HG03196 (cell line): ENCODE data around the gene KIF9.
"Not testable (repeated sequence)": the region's sequence is repeated elsewhere in the genome, so short reads cannot be mapped to it uniquely, and the experiment has no call there.

Experiments
- ATAC-seq: cut with Tn5 transposase; IDR thresholded peaks from one replicate; pipeline ENCODE4 v1.9.1; 2021; ENCODE audit not compliant: unreplicated experiment

Gene KIF9

GRCh38 chr3:47282424-47283192 lies at the start of gene KIF9, which contains the start of gene KLHL18:
KIF9 (minus strand) TSS chr3:47282799; CDS start chr3:47277374, 5,425 bp downstream.
KLHL18 (plus strand) TSS chr3:47282944; CDS start chr3:47282966, 22 bp downstream.
- peak; percentile 83 for ATAC-seq

- ATAC-seq: no peak
Observed at GRCh38 chr3:47324278-47324865, 41.8 kb upstream of the KIF9 start.

- no peak for ATAC-seq
Observed at GRCh38 chr3:47323431-47324277, 41.1 kb upstream of the KIF9 start.

GRCh38 chr3:47319956-47320355 lies 37.4 kb upstream of the KIF9 start:
- no peak for ATAC-seq

- ATAC-seq: no peak
Observed at GRCh38 chr3:47318916-47319315, 36.3 kb upstream of the KIF9 start.

GRCh38 chr3:47316151-47316550 lies 33.6 kb upstream of the KIF9 start:
- ATAC-seq: not testable (repeated sequence)

GRCh38 chr3:47315069-47315647 lies 32.6 kb upstream of the KIF9 start:
- no peak for ATAC-seq

GRCh38 chr3:47314056-47314764 lies 31.6 kb upstream of the KIF9 start:
- no peak for ATAC-seq

GRCh38 chr3:47313341-47314055 lies 30.9 kb upstream of the KIF9 start:
- no peak for ATAC-seq

GRCh38 chr3:47310391-47310790 lies 27.8 kb upstream of the KIF9 start:
- no peak for ATAC-seq

- ATAC-seq: not testable (repeated sequence)
Observed at GRCh38 chr3:47309231-47309630, 26.6 kb upstream of the KIF9 start.

- ATAC-seq: no peak
Observed at GRCh38 chr3:47306022-47306421, 23.4 kb upstream of the KIF9 start.

GRCh38 chr3:47301456-47301855 lies 18.9 kb upstream of the KIF9 start:
- ATAC-seq: no peak

- ATAC-seq: no peak
Observed at GRCh38 chr3:47299381-47300318, 17.1 kb upstream of the KIF9 start.

- no peak for ATAC-seq
Observed at GRCh38 chr3:47298439-47298838, 15.8 kb upstream of the KIF9 start.

GRCh38 chr3:47296562-47297302 lies 14.1 kb upstream of the KIF9 start:
- no peak for ATAC-seq

- no peak for ATAC-seq
Observed at GRCh38 chr3:47295976-47296375, 13.4 kb upstream of the KIF9 start.

- no peak for ATAC-seq
Observed at GRCh38 chr3:47295322-47295721, 12.7 kb upstream of the KIF9 start.
